ENCODE data around the gene GET3. TPM values are rescaled to one million over a fixed set of nuclear protein-coding genes. Genes with fewer than 3 reads are reported as not detected.
A peak's percentile ranks its signal among the peaks of the same experiment; 100 is the strongest.

GET3 gene
- total RNA-seq, 1 experiment from 2014 or later, result 210 TPM

DNA sequence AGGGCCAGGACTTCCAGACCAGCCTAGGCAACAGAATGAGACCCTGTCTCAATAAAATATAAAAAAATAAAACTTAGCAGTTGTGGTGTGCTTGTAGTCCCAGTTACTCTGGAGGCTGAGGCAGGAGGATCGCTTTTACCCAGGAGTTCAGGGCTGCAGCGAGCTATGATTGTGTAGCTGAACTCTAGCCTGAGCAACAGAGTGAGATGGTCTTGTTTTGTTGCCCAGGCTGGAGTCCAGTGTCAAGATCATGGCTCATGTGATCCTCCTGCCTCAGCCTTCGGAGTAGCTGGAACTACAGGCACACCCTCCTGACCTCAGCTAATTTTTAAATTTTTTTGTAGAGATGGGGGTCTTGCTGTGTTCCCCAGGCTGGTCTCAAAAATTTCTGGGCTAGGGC, 49.7 kb downstream of the GET3 start:
- in situ Hi-C loops (cut with HindIII; ENCODE audit: low pct_unique_long_range_greater_than_20kb, low sequenced_read_pairs), result no loop called here
- no peak for DNase-seq (ENCODE audit: low read depth)

DNA sequence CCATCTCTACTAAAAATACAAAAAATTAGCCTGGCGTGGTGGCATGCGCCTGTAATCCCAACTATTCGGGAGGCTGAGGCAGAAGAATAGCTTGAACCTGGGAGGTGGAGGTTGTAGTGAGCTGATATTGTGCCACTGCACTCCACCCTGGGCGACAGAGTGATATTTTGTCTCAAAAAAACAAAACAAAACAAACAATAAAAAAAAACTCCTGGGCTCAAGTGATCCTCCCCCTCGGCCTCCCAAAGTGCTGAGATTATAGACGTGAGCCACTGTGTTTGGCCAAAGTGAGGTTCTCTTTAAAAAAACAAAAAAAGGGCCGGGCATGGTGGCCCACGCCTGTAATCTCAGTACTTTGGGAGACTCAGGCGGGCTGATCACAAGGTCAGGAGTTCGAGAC, 50.2 kb downstream of the GET3 start:
- in situ Hi-C loops (cut with HindIII; ENCODE audit: low pct_unique_long_range_greater_than_20kb, low sequenced_read_pairs), result no loop called here
- no peak for DNase-seq (ENCODE audit: low read depth)

DNA sequence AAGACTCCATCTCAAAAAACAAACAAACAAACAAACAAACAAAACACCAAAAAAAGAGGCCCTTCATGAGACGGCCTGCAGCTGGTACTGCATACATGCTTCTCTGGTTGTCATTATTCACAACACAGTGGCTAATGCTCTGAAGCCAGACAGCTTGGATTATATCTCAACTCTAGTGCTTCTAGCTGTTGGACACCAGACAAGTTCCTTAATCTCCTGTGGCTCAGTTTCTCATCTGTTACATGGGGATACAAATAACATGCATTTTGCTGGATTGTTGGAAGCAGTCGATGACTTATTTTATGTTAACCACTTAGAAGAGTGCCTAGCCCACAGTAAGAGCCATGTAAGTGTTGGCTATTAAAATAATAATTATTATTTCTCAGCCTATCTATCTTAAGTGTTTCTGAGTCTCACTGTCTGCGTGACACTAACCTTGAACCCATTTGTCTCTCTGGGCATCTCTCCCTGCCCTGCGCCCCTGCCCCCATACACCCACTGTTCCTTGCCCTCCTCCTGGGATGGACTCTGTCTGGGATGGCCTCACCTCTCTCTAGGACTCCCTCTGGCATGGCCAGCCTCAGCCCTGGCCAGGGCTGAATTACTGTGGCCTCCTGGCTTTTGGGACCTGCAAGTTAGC, 50.9 kb downstream of the GET3 start:
- in situ Hi-C loops (cut with HindIII; ENCODE audit: low pct_unique_long_range_greater_than_20kb, low sequenced_read_pairs), result no loop called here
- DNase-seq (ENCODE audit: low read depth), result no peak

DNA sequence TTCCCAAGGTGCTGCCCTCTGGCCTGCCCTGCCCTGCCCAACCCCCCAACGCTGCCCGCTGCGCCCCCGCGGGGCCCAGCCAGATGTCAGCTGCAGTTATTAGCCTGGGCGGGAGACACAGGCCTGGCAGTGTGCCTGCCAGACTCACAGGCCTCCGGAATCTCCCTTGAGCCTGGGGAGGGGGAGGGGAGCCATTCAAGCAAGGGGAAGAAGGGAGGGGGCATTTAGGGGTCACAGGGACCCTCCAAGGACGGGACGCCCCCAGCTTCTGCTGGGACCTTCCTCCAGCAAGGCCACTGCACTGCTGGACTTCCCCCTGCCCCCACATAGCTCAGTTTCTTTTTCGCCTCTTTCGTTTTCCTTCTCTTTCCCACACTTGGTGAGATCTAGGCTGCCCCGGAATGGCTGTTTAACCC, 51.4 kb downstream of the GET3 start:
- in situ Hi-C loops (cut with HindIII; ENCODE audit: low pct_unique_long_range_greater_than_20kb, low sequenced_read_pairs), result no loop called here
- peak; percentile 81 for DNase-seq (ENCODE audit: low read depth)

DNA sequence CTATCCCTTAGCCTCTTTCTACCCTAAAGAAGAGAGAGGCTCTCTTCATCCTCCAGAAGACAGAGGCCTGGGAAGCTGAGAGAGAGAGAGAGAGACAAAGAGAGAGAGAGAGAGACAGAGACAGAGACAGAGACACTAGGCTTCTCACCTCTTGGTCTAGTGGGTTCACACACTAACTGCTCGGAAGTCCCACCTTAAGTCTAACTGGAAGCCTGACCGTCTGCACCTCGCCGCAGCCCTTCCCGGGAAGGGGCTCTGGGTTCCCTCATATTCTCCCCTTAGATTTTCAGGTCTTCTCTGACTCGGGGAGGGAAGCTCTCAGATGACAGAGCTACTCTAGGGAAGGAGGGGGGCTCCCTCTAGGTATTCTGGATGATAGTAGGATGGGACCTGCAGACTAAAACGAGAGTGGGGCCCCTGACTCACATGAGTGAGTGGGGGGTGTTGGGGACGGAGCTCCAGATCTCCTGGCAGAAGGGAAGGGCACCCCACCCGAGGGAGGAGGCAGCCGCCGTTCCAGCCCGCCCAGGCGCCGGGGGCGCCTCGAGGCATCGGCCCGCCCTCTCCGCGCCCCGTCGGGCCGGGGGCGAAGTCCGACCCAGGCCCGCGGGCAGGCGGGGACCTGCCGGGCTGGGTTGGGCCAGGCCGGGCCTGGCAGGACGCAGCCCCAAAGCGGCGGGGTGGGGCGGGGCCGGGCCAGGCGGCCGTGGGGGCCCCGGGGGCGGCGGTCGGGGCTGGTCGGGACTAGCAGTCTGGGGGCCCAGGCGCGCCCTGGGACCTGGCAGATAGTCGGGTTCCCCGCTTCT, 52.0 kb downstream of the GET3 start:
- in situ Hi-C loops (cut with HindIII; ENCODE audit: low pct_unique_long_range_greater_than_20kb, low sequenced_read_pairs), result no loop called here
- peak; percentile 76 for DNase-seq (ENCODE audit: low read depth)

DNA sequence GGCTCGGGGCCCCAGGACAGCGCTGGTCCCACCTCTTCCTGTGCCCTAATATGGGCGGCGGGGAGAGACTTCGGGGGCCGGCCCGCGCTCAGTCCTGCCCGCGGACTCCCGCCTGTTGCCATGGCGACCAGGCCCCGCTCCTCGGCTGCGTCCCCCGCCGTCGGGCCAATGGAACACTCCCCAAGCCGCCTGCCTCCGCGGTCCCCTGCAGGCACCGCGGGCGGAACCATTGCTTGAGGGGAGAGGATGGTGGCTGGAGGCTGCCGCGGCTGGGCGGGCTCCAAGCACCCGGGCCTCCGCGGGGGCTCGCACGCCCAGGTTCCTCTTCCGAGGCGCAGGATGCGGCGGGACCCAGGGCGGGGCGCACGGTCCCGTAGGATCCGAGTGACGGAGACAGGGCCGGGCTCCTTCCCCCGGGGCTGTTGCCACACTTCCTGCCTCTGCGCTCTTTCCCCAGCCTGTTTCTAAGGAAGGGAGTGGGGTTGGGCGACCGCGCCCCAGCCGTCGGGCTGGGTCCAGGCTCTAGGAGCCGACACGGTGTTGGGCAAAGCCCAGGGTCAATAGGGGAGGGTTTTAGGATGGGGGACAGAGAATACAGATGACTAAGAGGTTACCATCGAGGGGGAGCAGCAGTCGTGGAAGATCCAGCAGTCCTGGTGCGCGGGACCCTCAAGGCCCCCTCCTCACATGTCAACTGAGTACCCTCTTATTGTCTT, 52.8 kb downstream of the GET3 start:
- peak; percentile 99 for DNase-seq (ENCODE audit: low read depth)
- in situ Hi-C loops (cut with HindIII; ENCODE audit: low pct_unique_long_range_greater_than_20kb, low sequenced_read_pairs), result no loop called here

DNA sequence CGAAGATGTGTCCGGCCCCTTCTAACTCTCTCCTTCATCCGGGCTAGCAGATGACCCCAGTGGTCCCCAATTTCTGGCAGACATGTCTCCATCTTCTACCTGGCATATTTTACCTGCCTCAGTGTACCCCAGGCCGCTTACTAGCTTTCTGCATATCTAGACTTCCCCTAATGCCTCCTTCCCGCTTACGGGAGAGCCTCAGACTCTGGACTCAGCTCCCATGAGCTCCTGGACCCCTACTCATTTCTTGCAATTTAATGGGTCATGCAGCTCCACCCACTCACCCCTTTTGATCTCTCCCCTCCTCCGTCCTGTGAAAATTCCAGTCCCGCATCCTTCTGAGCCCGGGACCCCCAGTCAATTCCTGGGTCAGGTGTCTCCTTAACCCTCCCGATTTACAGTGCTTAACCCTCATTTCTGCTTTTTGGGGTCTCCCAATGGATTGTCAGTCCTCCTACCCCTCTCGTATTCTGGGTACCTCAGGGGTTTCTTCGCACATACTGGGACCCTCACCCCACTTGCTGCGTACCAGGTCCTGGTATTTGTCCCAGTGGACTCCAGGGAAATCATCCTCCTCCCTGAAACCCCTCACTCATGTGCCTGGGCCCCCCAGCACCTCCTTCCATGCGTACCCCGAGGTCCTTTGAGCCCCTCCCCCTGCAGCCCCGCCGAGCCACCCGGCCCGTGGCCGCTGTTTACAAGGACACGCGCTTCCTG, 53.5 kb downstream of the GET3 start:
- in situ Hi-C loops (cut with HindIII; ENCODE audit: low pct_unique_long_range_greater_than_20kb, low sequenced_read_pairs), result no loop called here
- peak; percentile 26 for DNase-seq (ENCODE audit: low read depth)

DNA sequence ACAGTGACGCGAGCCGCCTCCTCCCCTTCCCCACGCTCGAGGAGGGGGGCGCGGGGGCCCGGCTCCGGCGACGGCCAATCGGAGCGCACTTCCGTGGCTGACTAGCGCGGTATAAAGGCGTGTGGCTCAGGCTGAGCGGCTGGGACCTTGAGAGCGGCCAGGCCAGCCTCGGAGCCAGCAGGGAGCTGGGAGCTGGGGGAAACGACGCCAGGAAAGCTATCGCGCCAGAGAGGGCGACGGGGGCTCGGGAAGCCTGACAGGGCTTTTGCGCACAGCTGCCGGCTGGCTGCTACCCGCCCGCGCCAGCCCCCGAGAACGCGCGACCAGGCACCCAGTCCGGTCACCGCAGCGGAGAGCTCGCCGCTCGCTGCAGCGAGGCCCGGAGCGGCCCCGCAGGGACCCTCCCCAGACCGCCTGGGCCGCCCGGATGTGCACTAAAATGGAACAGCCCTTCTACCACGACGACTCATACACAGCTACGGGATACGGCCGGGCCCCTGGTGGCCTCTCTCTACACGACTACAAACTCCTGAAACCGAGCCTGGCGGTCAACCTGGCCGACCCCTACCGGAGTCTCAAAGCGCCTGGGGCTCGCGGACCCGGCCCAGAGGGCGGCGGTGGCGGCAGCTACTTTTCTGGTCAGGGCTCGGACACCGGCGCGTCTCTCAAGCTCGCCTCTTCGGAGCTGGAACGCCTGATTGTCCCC, 54.2 kb downstream of the GET3 start, which contains the start of gene JUNB:
TSS of gene JUNB (plus strand) at position 142 of the 706 bp plus-strand sequence. CDS start at position 428, 286 bp downstream.
- in situ Hi-C loops (cut with HindIII; ENCODE audit: low pct_unique_long_range_greater_than_20kb, low sequenced_read_pairs), result no loop called here
- peak; percentile 97 for DNase-seq (ENCODE audit: low read depth)

DNA sequence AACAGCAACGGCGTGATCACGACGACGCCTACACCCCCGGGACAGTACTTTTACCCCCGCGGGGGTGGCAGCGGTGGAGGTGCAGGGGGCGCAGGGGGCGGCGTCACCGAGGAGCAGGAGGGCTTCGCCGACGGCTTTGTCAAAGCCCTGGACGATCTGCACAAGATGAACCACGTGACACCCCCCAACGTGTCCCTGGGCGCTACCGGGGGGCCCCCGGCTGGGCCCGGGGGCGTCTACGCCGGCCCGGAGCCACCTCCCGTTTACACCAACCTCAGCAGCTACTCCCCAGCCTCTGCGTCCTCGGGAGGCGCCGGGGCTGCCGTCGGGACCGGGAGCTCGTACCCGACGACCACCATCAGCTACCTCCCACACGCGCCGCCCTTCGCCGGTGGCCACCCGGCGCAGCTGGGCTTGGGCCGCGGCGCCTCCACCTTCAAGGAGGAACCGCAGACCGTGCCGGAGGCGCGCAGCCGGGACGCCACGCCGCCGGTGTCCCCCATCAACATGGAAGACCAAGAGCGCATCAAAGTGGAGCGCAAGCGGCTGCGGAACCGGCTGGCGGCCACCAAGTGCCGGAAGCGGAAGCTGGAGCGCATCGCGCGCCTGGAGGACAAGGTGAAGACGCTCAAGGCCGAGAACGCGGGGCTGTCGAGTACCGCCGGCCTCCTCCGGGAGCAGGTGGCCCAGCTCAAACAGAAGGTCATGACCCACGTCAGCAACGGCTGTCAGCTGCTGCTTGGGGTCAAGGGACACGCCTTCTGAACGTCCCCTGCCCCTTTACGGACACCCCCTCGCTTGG, 55.0 kb downstream of the GET3 start:
- peak; percentile 64 for DNase-seq (ENCODE audit: low read depth)
- in situ Hi-C loops (cut with HindIII; ENCODE audit: low pct_unique_long_range_greater_than_20kb, low sequenced_read_pairs), result no loop called here

DNA sequence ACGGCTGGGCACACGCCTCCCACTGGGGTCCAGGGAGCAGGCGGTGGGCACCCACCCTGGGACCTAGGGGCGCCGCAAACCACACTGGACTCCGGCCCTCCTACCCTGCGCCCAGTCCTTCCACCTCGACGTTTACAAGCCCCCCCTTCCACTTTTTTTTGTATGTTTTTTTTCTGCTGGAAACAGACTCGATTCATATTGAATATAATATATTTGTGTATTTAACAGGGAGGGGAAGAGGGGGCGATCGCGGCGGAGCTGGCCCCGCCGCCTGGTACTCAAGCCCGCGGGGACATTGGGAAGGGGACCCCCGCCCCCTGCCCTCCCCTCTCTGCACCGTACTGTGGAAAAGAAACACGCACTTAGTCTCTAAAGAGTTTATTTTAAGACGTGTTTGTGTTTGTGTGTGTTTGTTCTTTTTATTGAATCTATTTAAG, 55.6 kb downstream of the GET3 start:
- DNase-seq (ENCODE audit: low read depth), result no peak
- in situ Hi-C loops (cut with HindIII; ENCODE audit: low pct_unique_long_range_greater_than_20kb, low sequenced_read_pairs), result no loop called here

DNA sequence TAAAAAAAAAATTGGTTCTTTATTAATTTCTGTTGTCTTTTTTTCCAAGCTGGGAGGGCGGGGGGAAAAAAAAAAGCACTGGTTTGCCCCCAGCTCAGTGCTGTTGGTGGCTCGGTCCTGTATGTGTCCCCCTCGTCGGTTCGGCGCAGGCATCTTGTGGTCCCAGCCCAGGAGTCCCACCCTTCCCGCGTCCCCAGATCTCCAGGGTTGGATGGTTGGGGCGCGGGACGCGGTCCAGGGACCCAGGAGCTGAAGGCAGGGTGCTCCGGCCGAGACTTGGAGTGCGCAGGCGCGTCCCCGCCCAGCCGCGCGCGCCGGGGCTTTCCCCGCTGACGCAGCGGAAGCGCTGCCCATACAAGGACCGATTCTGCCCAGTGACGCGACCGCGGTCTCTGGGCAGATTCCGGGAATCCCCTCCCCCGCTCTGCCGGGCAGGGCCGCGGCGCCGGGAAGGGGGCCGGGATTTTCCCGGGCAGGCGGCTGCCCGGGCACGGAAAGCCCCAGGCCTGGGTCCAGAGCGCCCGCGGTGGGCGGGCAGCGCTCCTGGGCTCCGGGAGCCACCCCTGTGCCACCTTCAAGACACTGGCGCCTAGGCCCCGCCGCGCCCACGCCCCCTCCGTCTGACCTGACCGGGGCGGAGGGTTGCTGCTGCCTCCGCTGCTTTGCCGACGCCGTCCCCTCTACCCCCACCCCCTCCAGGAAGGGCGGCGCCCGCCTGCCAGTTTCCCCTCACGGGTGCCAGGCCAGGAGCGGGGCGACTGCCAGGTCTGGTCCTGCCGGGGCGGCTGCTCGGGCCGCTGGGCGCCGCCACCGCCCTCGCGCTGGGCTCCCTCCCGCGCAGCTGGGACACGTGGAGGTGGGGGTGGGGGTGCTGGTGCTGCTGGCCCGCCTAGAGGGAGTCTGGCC, 56.2 kb downstream of the GET3 start:
- DNase-seq (ENCODE audit: low read depth), result peak; percentile 98
- in situ Hi-C loops (cut with HindIII; ENCODE audit: low pct_unique_long_range_greater_than_20kb, low sequenced_read_pairs), result no loop called here

DNA sequence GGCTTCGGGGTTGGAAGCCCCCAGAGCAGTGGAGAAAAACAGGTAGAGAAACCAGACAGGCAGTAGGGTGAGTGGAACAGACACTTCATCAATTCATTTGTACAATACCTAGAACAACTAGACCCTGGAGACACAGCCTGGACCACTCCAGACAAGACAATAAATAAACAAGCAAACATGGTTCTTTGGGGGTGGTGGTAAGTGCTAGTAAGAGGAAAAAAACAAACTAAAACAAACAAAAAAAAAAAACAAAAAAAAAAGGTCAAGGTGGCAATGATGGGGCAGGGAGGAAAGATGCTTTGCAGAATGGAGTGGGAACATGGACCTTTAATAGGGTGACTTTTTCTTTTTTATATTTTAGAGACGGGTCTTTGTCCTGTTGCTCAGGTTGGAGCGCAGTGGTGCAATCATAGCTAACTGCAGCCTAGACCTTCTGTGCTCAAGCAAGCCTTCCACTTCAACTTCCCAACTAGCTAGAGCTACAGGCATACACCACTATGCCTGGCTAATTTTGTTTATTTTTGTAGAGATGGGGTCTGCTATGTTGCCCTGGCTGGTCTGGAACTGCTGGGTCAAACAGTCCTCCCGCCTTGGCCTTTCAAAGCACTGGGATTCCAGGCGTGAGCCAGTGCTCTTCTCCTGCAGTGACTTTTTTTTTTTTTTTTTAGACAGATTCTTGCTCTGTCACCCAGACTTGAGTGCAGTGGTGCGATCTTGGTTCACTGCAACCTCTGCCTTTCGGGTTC, 57.1 kb downstream of the GET3 start:
- DNase-seq (ENCODE audit: low read depth), result peak; percentile 58
- in situ Hi-C loops (cut with HindIII; ENCODE audit: low pct_unique_long_range_greater_than_20kb, low sequenced_read_pairs), result no loop called here

DNA sequence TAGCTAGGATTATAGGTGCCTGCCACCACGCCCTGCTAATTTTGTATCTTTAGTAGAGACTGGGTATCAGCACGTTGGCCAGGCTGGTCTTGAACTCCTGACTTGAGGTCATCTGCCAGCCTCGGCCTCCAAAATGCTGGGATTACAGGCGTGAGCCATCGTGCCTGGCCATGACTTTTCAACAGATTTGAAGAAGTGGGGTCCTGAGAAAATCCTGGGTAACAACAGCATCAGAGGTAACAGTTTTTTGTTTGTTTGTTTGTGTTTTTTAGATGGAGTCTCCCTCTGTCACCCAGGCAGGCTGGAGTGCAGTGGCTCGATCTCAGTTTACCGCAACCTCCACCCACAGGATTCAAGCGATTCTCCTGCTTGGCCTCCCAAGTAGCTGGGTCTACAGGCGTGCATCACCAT, 57.7 kb downstream of the GET3 start:
- in situ Hi-C loops (cut with HindIII; ENCODE audit: low pct_unique_long_range_greater_than_20kb, low sequenced_read_pairs), result no loop called here
- DNase-seq (ENCODE audit: low read depth), result no peak

DNA sequence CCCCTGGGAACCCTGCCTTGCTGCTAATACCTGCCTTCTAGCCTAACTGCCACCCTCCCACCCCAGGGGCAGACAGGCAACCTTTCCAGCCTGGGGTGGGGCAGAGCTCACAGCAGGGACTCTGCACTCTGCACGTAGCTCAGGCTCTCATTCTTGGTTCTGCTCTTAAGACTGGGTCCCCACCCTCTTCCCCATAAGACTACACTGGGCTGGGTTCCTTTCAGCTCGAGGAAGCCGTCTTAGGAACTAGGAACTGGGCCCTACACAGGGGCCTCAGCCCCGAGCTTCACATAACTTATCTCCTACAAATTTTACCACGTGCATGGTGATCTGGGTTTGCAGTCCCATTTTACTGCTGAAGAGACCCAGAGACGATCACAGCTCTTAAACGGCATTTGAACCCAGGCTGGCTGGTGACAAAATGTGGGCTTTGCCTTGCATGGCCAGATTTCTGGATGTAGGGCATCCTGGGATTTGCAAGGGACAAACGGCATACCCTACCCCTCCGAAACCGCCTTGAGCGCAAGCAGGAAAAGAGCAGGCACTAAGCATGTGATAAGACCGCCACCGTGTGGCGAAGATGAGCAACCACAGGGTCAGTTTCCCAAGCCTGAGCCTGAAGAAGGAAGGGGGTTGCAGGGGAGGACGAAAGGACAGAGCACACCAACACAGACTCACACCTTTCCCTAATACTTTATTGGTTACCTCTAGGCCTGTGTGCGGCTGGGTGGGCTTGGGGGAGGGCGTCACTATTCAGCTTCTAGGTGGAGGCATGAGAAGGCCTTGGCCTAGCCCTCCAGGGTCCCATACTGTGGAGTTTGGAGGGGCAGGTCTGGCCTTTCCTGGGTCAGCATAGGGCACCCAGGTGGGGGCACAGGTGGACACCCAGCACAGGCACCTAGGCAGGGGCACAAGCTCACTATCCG, 59.1 kb downstream of the GET3 start:
- in situ Hi-C loops (cut with HindIII; ENCODE audit: low pct_unique_long_range_greater_than_20kb, low sequenced_read_pairs), result no loop called here
- DNase-seq (ENCODE audit: low read depth), result peak; percentile 82

DNA sequence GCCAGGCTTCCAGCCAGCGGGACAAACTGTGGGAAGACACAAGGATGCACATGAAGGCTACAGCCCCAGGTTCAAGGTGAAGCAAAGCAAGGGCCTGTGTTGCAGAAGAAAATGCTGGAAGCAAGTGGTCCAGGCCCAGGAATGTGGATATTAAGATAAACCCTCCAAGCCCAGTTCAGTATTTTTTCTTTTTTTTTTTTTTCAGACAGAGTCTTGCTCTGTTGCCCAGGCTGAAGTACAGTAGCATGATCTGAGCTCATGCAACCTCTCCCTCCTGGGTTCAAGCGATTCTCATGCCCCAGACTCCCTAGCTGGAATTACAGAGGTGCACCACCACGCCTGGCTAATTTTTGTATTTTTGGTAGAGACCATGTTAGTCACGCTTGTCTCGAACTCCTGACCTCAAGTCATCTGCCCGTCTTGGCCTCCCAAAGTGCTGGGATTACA, 59.9 kb downstream of the GET3 start:
- no peak for DNase-seq (ENCODE audit: low read depth)
- in situ Hi-C loops (cut with HindIII; ENCODE audit: low pct_unique_long_range_greater_than_20kb, low sequenced_read_pairs), result no loop called here

All from Caki2 (cell line).